Erythroblast (primary cell): Measurements from ENCODE around the gene ZNF536.

Experiments used
- GATA1 ChIP-seq: IDR thresholded peaks from 2 replicates; pipeline ENCODE4 v1.6.1; 2011; ENCODE audit warnings: low read depth, mild to moderate bottlenecking, control low read depth, low read length, moderate library complexity
- POLR2A ChIP-seq: IDR thresholded peaks from 2 replicates; pipeline ENCODE4 v1.6.1; 2011; ENCODE audit warnings: mild to moderate bottlenecking, low read length

DNA sequence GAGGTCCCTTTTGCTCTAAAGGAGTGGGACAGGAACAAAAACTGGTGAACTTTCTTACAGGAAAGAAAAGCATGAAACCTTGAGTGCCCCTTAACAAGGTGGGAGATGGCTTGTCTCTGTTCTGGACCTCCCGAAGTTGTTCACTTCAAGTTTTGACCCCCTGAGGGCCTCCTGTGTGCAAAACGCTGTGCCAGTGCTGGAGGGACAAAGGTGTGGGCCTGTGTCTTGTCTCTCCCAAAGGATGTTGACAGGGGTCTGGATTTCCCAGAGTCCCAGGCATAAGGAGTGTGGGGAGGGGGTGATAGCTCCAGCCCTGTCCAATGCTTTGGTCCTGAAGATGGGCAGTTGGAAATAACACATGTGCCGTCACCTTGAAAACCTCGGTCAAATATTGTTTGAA lies 6.5 kb downstream of the ZNF536 start:
- TF ChIP-seq POLR2A (no peak), GATA1 (no peak)
